NOMO-1 treated with DMSO at 0.1 percent for 48 hours (cell line): Measurements from ENCODE around the gene LRRC8B.

Experiments used
- DNase-seq: peaks from one replicate; lab custom pipeline; 2025; ENCODE audit not compliant: unreplicated experiment; lab: John Stamatoyannopoulos, UW

LRRC8B gene

DNA sequence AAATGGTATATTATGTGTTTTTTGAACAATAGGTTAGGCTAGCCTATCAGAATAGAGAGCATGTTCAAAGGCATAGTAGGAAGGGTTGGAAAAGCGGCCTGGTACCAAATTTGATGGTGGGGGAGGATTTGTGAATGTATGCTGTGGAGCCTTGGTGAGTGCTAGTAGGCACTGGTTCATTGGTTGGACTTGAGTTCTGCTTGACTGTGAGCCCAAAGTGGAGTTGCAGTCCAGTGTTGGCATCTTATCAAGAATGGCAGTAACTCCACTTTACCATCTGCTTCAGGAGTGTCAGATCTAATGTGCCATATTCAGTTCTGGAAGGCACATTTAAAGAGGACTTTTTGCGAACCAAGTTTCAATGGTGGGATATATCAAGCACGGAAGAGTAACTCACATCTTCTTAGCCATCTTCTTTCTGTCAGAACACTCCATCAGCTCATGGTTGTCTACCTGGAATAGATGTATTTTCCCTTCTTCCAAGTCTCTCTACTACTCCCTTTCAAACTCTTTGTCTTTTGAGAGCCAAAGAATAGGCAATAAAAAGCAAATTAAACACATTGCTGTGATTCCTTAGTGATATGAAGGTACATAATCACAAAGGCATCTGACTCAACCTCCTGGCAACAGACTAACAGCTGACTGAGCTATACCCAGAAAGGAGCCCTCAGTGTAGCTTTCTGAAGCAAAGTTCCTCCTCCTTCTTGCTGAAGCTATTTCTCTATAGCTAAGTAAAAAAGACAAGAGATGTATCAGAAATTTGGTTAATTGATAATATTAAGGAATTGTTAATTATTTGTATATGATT lies 21.7 kb downstream of the LRRC8B start:
- DNase-seq, result no peak

DNA sequence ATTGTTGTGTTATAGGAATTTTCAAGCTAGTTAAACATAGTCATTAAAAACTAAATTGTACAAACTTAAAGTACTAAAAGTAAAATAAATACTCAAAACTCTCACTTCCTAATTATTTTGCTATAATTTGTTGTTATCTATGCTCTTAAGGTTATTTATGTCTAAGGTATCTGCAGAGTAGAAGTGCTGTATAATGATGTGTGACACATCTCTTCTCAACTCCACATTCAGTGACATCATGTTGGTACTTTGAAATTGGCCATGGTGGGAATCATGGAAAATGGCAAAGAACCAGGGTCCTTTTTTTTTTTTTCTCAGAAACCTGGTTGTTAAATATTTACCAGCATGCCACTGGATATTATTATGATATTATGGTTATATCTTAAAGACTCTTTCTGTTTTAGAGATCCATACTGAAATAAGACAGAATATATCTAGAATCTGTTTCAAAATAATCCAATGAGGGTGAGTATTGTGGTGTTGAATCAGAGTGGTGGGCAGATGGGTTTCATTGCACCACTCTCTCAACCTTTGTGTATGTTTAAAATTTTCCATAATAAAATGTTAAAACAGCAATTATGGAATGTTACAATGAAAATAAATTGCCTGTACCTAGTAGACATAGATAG lies 22.4 kb downstream of the LRRC8B start:
- DNase-seq, result no peak

DNA sequence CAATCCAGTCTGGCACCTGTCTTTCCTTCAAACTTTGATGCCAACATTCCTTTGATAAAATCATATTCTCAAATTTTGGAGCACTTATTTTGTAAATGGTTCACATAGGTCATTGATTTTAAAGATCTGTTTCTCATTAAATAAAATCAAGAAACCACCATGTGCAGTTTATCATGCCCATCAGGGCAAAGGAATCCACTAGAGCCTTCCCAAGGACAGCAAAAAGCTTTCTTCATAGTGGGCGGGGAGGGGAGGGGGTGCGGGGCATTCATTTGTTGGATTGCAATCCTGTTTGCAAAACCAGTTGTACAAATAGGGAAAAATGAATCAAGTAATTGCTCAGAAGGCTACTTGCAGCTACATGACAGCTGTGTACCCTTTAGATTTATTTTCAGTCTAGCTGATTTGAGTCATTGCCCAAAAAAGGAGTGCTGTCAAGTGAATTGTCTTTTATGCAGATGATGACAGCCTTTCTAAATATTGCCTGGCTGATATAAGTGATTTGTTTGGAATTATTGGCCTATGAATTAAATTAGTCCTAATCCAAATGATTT lies 23.0 kb downstream of the LRRC8B start:
- peak; percentile 64 for DNase-seq

DNA sequence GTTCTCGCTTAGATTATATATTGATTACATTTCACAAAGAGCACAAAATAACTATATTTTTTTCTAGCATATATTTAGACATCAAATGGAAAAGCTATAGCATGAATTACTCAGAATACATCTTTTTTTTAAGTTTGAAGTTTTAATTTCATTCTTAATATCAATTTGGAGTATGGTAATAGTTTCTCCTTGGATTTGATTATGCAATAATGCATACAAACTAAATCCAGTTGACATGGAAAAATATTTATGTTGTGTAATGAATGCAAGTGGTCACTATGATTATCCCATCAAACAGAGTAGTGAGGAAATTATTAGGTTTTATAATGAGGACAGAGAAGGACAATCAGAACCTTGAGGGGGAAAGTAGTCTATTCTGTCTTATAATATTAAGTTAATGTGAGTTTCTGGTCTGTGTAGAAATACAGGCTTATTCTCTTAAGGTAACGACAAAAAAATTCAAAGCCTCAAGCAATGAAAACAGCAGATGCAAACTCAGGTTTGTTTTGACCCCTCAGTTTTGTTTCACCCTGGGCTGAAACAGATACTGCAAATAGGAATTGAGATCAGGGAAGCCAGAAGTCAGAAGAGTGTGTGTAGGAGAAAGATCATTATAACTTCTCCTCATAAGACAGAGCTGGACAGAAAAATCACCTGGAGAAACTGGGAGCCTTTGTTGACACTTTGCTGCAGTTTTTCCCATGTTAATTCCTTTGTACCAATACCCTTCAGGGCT lies 23.7 kb downstream of the LRRC8B start:
- no peak for DNase-seq

DNA sequence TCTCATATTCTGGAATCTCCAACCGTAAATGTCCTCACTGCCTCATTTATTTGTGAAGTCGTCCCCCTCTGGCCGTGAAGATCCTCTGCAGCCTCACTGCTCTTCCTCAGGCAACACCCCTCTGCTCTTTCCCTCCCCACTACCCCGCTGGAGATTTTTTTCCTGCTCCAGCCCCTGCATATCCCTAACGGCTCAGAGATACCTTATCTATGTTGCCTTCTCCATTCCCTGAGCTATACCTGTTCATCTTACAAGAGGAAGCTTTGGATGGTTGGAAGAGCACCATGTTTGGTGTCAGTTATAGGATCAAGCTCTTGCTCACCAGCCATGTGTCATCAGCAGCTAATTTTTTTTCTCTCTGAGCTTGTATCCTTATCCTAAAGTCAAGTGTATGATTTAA lies 26.4 kb downstream of the LRRC8B start:
- no peak for DNase-seq

DNA sequence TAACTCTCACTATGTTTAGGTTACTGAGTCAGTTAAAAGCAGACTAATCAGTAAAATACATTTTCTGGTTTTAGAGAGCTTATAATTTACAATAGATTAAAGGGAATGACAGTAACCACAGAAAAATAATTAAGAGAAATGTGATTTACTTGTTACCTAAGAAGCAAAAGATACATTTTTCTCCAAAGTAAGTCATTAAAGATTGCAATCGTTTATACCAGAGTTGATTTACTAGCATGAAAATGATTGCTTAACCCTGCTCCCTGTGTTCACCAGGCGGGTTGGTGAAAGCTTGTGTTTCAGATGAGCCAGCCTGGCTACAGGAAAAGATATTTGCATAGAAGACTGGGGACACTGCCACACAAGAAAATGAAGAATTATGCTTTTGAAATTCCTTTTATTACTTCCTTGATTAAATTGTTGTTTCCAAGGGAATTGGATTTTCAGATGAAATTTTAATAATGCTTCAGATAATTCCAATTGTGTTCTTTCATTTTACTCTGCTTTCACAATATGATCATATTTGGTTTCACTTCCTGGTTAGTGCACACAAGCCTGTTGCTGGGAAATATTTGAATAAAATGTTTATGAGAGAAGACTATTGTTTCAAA lies 27.9 kb downstream of the LRRC8B start:
- DNase-seq, result peak; percentile 91

DNA sequence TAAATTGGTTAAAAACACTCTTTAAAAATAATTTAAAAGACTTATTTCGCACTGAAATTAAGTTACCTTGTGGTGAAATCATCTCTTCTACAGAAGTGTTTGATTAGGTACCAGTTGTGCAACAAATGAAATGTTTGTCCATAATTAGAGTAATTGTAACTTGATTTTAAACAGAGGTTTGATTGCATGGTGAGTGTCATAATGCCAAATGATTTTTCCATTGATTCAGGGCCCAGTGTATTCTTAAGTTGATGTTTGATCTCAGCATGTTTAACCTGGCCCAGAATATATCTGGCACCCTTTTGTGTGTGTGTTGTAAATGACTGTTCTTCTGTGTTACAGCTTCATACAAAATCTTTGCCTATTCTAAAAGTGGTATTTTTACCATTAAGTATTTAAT lies 28.5 kb downstream of the LRRC8B start:
- DNase-seq, result peak; percentile 91

DNA sequence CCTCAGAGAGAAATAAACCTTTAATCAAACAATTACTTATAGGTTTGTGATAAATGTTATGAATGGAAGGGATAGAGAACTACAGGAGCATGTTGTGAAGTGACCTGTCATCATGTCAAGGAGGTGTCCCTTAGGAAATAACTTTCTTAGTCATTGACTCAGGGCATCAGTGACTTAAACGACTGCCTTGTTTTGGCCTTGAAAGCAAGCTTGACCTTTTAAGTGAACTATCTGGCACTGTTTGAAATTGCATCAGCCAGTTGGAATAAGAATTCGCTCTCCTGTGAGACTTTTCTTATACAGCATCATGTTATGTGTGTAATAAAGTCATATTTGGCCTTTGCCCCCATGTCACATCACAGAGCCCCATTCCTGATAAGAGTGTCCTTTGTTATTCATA lies 30.9 kb downstream of the LRRC8B start:
- no peak for DNase-seq

DNA sequence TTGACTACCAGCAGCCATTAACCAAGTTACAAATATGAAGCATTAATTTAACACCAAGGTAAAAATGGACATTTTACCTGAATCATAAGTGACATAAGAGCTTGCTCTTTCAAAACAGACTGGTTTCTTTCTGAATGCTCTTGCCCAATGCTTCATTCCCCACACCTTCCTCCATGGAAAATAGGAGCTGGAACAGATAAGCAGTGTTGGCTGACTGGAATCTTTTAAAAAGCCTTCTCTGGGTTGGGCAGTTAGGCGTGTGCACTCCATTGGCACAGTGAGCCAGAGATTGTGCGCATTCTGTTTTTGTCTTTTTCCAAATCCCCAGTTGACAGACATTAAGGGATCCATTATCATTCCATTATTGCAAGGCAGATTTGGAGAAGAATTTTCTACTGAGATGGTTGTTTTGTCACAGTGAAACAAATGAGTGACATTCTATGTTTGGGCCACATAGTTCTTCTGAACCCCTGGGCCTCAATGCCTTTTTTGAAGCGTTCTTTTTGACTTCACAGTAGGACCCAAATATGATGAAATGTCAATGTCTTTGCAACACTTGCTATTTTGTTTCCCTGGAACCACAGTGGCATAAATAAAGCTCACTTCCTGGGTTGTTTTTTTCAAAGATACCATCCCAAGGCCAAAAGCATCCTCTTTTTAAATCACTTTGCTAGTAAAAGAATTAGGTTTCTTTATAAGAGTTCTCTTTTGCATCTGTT lies 32.3 kb downstream of the LRRC8B start:
- peak; percentile 51 for DNase-seq

DNA sequence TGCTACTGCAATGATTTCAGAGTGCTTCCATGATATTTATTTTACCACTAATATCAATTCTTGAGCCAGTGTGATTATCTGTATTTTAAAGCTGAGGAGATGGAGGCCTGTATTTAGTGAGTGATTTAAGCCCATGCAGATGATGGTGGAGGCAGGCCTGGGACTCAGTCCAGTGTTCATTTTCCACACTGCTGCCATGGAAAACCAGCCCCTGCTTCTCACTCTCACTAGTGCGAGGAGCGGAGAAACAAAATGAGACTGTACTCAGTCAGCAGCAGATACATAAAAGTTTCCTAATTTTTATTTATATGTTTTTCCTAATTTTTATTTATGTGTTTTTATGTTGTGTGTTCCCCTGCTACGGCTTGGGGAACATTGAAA lies 32.8 kb downstream of the LRRC8B start:
- no peak for DNase-seq

DNA sequence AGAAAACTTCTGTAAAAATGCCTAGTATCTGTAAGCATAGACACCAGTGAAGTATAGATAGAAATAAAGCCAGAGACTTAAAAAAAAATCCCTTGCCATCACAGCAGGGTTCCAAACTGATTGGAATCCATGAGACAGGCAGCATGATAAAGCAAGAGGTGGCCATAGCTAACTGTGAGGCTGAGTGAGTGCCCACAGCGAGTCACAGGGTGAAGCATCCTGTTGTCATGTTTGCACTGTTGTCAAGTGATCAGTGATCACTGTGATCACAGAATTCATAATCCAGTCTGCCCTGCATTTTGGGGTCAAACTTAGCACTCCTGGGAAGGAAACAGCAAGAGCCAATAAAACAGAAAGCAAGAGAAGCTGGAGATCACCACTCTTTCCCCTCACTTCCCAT lies 33.3 kb downstream of the LRRC8B start:
- DNase-seq, result no peak

DNA sequence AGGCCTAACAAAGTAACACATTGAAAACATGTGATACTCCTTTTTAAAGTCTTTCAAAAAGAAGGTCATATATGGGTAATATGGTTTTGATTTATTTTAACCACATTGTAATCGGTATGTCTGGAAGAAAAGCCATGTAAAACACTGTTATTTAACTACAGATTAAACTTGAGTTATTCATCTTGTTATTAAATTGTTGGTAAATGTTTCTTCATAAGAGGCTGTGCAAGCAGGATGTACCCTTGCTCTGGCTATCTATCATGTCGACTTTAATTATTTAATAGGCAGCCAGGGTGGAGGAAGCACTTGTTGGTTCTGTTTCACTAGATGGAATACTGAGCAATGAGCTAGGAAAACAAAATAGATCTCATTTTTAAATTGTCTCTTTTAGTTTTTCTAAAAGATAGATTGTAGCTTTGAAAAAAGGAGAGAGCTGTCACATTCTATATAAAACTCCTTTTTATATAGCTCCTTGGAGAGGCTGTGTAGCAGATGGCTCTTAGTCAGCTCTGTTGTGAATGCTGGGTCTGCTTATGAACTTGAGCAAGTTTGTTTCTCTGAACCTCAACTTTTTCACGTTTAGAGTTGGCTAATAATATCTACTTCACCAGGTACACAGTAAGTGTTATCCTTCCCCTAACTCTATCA lies 39.5 kb downstream of the LRRC8B start:
- DNase-seq, result no peak

DNA sequence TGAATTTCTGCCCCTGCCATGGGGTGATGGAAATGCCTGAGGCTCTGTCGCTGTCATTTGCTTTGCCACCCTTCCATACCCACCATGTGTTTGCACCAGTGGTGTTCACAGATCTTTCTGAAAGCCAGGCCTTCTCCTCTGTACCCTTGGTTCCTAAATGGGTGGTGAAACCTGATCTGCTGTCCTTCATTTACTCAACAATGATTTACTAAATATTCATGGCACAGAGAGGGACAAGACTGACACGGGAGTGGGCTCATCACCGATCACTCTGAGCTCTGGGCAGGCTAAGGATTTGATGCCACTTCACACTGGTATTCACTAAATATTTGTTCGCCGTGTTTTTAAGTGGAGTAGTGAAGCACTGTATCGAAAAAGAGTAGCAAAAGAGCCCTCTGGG lies 40.9 kb downstream of the LRRC8B start:
- DNase-seq, result no peak

DNA sequence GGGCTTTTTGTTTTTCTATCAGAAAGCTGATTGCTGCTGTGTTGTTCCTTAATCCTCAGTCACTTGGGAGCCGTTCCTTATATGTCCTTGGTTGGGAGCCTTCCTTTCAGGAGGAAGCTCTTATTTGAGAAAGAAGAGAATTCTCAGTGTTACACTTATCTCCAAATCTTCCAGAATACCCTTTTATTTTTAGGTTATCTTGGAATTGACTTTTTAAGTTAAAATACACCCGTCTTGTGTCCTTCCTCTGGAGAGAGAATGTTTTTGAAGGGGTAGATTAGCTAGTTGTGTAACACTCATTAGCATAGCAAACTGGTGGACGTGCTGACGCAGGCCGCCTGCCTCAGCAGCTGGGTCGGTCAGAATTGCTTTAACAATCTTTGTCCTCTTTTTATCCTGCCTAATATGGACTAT lies 42.1 kb downstream of the LRRC8B start:
- peak; percentile 67 for DNase-seq

DNA sequence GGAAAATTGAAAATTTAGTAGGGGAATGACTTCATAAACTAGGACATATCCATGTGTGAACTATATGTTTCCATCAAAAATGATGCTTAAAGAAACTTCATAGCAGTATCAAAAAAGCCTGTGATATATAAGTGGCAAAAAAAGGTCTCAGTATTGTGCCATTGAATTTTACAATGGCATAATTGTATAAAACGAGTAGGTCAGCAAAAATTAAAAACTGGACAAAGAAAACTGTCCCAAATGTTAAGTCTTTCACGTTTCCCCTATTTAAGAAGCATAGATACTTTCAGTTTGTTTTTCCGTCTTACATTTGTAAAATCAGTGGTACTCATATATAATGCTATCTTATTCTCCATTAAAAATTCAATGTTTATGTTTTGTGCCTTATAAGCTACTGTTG lies 43.2 kb downstream of the LRRC8B start:
- no peak for DNase-seq

DNA sequence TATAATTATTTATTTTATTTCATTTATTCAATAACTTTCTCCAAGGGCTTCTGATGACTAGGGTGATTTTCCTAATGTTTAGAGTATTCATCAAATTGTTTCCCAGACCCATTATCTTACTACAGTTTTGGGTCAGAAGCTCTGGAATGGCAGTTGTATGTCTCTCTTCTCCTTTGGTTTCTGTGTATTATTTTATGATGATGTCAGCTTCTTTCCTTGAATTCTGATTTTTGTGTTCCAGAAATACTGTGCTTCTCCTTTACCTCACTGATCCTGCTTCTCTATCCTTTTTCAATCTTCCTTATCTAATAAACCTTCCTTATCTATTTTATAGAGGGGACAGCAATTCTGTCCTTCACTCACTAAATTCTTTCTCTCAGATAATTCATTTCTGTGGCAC lies 48.8 kb downstream of the LRRC8B start:
- DNase-seq, result no peak

DNA sequence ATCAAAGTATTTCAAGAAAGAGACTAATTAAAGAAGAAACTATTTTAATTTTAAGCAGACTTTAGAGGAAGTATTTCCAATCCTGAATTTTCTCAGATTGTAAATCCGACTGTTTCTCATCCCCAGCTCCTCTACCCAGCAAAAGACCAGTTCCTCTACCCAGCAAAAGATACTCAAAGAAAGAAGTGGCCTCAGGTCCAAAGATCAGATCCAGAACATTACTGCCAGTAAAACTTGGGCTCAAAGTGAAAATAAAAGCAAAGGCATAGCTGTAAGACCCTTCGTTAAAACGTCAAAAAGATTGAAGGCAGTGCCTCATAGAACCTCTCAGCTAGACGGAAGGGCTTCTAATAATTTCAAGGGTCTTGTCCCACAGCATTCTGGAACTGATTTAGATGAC lies 50.0 kb downstream of the LRRC8B start:
- no peak for DNase-seq

DNA sequence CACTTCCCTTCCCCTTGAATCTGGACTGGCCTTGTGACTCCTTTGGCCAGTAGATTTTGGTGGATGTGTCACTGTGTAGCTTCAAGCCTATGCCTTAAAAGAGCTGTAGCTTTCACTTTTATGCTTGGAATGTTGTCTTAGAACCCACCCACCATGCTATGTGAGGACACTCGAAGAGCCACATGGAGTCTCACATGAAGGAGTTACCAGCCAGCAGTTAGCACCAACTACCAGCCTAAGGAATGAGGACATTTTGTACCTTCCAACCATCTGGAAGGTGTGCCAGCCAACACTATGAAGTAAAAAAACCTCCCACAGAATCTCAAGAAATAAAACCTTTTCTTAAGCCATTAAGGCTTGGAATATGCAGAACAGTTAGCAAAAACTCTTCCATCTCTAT lies 50.6 kb downstream of the LRRC8B start:
- no peak for DNase-seq

DNA sequence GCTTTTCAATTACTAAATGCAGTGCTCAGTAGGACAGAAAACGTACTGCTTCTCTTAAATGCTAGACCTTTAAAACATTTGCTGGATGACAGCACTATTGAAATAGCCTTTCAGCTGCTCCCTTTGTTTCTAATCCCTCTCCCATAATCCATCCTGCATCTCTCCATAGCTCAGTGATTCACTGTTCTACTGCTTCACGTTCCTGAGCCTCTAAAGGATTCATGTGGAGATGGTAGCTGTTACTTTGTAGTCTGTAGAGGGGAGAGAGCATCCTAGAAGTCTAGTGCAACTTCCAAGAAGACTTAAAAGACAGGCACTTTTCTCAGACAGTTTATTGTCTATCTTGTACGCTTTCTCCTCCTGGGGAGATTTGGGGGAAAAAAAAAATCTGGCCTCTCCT lies 51.4 kb downstream of the LRRC8B start:
- no peak for DNase-seq

DNA sequence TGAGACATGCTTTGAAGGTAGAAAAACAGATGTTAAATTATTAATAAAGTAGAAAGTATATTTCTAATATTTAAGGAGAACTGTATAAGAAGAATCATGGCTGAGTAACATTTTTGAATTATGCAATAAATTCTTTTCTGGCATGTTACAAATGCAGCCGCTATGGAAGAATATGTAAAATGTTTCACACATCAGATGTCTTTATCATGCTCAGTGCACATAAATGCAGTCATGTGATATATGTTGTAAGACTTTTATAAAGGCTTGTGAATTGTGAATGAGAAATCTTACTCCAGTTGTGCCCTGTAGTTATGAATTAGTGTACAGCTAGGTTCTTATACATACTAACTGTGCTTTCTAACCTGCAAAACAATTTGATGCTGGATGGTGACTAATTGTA lies 53.5 kb downstream of the LRRC8B start:
- DNase-seq, result no peak
